Neural cell (in vitro differentiated cells): ENCODE data around the gene DDX51. TPM values are rescaled to one million over a fixed set of nuclear protein-coding genes. Genes with fewer than 3 reads are reported as not detected.

Experiments used
- H2AFZ ChIP-seq: fragments of 200-600, 300-800 bp; sonication (generic), shearing (Covaris generic); 2 replicates; pipeline ENCODE4 v1.6.0; 2014; ENCODE audit warnings: low read depth, mild to moderate bottlenecking, antibody characterized with exemption, low read length, moderate library complexity
- H3F3A ChIP-seq: fragments of 200-600 bp; shearing (Covaris generic); 2 replicates; pipeline ENCODE4 v1.6.1; 2016; ENCODE audit warnings: mild to moderate bottlenecking, moderate library complexity, mixed read lengths, antibody characterized with exemption, low read length; ENCODE audit not compliant: insufficient read depth, poor library complexity, severe bottlenecking
- H3K27ac ChIP-seq: fragments of 200-600, 300-800 bp; sonication (generic), shearing (Covaris generic); 2 replicates; pipeline ENCODE4 v1.5.1; 2014; ENCODE audit warnings: mild to moderate bottlenecking, low read length, moderate library complexity
- H3K27me3 ChIP-seq: fragments of 300-800, 200-600 bp; sonication (generic), shearing (Covaris generic); 2 replicates; pipeline ENCODE4 v1.6.0; 2014; ENCODE audit warnings: mild to moderate bottlenecking, low read depth, low read length, moderate library complexity; ENCODE audit not compliant: insufficient read depth
- H3K36me3 ChIP-seq: fragments of 300-800, 200-600 bp; sonication (generic), shearing (Covaris generic); 2 replicates; pipeline ENCODE4 v1.5.1; 2014; ENCODE audit warnings: mild to moderate bottlenecking, antibody characterized with exemption, low read length, moderate library complexity; ENCODE audit not compliant: insufficient read depth
- H3K4me2 ChIP-seq: fragments of 300-800, 200-600 bp; sonication (generic), shearing (Covaris generic); 2 replicates; pipeline ENCODE4 v1.6.0; 2014; ENCODE audit warnings: mild to moderate bottlenecking, low read length
- H3K4me3 ChIP-seq: fragments of 300-800, 200-600 bp; sonication (generic), shearing (Covaris generic); 2 replicates; pipeline ENCODE4 v1.5.1; 2014; ENCODE audit warnings: mild to moderate bottlenecking, low read length, moderate library complexity
- H3K79me2 ChIP-seq: fragments of 200-600 bp; shearing (Covaris generic); replicated peaks from 2 replicates; pipeline ENCODE4 v1.6.0; 2014; ENCODE audit warnings: mild to moderate bottlenecking, low read length, moderate library complexity; ENCODE audit not compliant: insufficient read depth
- H3K9ac ChIP-seq: fragments of 300-800, 200-600 bp; sonication (generic), shearing (Covaris generic); 2 replicates; pipeline ENCODE4 v1.6.1; 2016; ENCODE audit warnings: mild to moderate bottlenecking, low read length, mixed read lengths
- H3K9me2 ChIP-seq: fragments of 200-600 bp; shearing (Covaris generic); 2 replicates; pipeline ENCODE4 v1.6.1; 2016; ENCODE audit warnings: mild to moderate bottlenecking, low read length, mixed read lengths; ENCODE audit not compliant: insufficient read depth
- H3K9me3 ChIP-seq: fragments of 200-600, 300-800 bp; sonication (generic), shearing (Covaris generic); 2 replicates; pipeline ENCODE4 v1.6.1; 2016; ENCODE audit warnings: mild to moderate bottlenecking, mixed run types, low read length, moderate library complexity, mixed read lengths
- H4K20me1 ChIP-seq: fragments of 200-600 bp; shearing (Covaris generic); 2 replicates; pipeline ENCODE4 v1.6.1; 2016; ENCODE audit warnings: mild to moderate bottlenecking, mixed run types; ENCODE audit not compliant: insufficient read depth
- EP300 ChIP-seq: fragments of 450-650 bp; conservative IDR thresholded peaks from 2 replicates; pipeline ENCODE4 v1.6.1; 2014; ENCODE audit warnings: antibody characterized with exemption, mild to moderate bottlenecking, moderate library complexity; ENCODE audit not compliant: poor library complexity, severe bottlenecking
- EZH2 ChIP-seq: fragments of 200-600, 300-800 bp; shearing (Covaris generic), sonication (generic); IDR thresholded peaks from 2 replicates; pipeline ENCODE4 v1.6.1; 2014; ENCODE audit warnings: antibody characterized with exemption, low read length, borderline replicate concordance, mild to moderate bottlenecking; ENCODE audit not compliant: insufficient read depth, poor library complexity, severe bottlenecking
- MXI1 ChIP-seq: fragments of 450-650 bp; conservative IDR thresholded peaks from 2 replicates; pipeline ENCODE4 v1.6.1; 2014; ENCODE audit warnings: antibody characterized with exemption, mild to moderate bottlenecking; ENCODE audit not compliant: poor library complexity, severe bottlenecking
- POLR2AphosphoS5 ChIP-seq: IDR thresholded peaks from 2 replicates; pipeline ENCODE4 v1.6.1; 2012
- RAD21 ChIP-seq: fragments of 450-650 bp; conservative IDR thresholded peaks from 2 replicates; pipeline ENCODE4 v1.6.1; 2014; ENCODE audit warnings: antibody characterized with exemption, mild to moderate bottlenecking, moderate library complexity
- SMC3 ChIP-seq: fragments of 450-650 bp; conservative IDR thresholded peaks from 2 replicates; pipeline ENCODE4 v1.6.1; 2014; ENCODE audit warnings: antibody characterized with exemption, mild to moderate bottlenecking, moderate library complexity; ENCODE audit not compliant: poor library complexity
- TAF1 ChIP-seq: IDR thresholded peaks from 2 replicates; pipeline ENCODE4 v1.6.1; 2012; ENCODE audit warnings: low read depth
- polyA plus RNA-seq: library from polyadenylated mRNA; depleted of rRNA; stranded (reverse); fragments of >200 nt; gene quantifications from 2 replicates; pipeline ENCODE4 v1.2.3, GENCODE V29; 2014
- TF ChIP-seq, protein P1 (sequence below): fragments of 450-650 bp; IDR thresholded peaks from 2 replicates; pipeline ENCODE4 v1.5.1; 2014; ENCODE audit warnings: antibody characterized with exemption, mild to moderate bottlenecking, moderate library complexity; ENCODE audit not compliant: poor library complexity, severe bottlenecking
- TF ChIP-seq, protein P2 (sequence below): IDR thresholded peaks from 2 replicates; pipeline ENCODE4 v1.6.1; 2012; ENCODE audit warnings: borderline replicate concordance

The DDX51 gene
- polyA plus RNA-seq, 1 donor from 2014 or later: 17.6 TPM

DNA sequence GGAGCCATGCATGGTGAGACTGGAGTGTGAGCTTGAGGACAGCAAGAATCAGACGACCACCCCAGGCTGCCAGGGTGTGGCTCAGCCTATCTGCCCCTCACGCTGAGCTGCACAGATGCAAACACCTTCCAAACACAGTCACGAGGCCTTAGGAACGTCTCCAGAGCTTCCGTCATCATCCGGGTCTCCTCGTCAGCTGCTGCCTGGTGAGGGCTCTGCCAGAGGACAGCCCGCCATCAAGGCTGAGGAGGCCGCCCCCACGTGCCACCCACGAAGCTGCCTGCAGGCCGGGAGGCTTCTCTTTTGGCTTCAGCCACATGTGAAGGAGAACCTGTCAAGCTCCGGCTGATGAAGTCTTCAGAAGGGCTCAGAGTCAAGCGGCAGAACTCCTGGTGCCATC is 13.4 kb downstream of the DDX51 start:
- Histone ChIP-seq H3K9ac (no peak overlapping the region), H2AFZ (no peak overlapping the region), H3K36me3 (peaks cover 14% of the 10 kb centered on the region), H3K9me2 (no peaks in the 10 kb centered on the region), H3K4me2 (no peak overlapping the region), H3K27me3 (no peaks in the 10 kb centered on the region), H3K9me3 (peaks cover 6% of the 10 kb centered on the region), H3K4me3 (no peak overlapping the region), H3K27ac (no peak overlapping the region), H3F3A (no peaks in the 10 kb centered on the region), H3K79me2 (no peaks in the 10 kb centered on the region), H4K20me1 (no peaks in the 10 kb centered on the region)
- TF ChIP-seq POLR2AphosphoS5 (no peak), RAD21 (no peak), EP300 (no peak), TAF1 (no peak), MXI1 (no peak), EZH2 (no peak), SMC3 (no peak)
- TF ChIP-seq, protein P1, sequence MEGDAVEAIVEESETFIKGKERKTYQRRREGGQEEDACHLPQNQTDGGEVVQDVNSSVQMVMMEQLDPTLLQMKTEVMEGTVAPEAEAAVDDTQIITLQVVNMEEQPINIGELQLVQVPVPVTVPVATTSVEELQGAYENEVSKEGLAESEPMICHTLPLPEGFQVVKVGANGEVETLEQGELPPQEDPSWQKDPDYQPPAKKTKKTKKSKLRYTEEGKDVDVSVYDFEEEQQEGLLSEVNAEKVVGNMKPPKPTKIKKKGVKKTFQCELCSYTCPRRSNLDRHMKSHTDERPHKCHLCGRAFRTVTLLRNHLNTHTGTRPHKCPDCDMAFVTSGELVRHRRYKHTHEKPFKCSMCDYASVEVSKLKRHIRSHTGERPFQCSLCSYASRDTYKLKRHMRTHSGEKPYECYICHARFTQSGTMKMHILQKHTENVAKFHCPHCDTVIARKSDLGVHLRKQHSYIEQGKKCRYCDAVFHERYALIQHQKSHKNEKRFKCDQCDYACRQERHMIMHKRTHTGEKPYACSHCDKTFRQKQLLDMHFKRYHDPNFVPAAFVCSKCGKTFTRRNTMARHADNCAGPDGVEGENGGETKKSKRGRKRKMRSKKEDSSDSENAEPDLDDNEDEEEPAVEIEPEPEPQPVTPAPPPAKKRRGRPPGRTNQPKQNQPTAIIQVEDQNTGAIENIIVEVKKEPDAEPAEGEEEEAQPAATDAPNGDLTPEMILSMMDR: no peak
- TF ChIP-seq, protein P2, sequence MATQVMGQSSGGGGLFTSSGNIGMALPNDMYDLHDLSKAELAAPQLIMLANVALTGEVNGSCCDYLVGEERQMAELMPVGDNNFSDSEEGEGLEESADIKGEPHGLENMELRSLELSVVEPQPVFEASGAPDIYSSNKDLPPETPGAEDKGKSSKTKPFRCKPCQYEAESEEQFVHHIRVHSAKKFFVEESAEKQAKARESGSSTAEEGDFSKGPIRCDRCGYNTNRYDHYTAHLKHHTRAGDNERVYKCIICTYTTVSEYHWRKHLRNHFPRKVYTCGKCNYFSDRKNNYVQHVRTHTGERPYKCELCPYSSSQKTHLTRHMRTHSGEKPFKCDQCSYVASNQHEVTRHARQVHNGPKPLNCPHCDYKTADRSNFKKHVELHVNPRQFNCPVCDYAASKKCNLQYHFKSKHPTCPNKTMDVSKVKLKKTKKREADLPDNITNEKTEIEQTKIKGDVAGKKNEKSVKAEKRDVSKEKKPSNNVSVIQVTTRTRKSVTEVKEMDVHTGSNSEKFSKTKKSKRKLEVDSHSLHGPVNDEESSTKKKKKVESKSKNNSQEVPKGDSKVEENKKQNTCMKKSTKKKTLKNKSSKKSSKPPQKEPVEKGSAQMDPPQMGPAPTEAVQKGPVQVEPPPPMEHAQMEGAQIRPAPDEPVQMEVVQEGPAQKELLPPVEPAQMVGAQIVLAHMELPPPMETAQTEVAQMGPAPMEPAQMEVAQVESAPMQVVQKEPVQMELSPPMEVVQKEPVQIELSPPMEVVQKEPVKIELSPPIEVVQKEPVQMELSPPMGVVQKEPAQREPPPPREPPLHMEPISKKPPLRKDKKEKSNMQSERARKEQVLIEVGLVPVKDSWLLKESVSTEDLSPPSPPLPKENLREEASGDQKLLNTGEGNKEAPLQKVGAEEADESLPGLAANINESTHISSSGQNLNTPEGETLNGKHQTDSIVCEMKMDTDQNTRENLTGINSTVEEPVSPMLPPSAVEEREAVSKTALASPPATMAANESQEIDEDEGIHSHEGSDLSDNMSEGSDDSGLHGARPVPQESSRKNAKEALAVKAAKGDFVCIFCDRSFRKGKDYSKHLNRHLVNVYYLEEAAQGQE: no peak

DNA sequence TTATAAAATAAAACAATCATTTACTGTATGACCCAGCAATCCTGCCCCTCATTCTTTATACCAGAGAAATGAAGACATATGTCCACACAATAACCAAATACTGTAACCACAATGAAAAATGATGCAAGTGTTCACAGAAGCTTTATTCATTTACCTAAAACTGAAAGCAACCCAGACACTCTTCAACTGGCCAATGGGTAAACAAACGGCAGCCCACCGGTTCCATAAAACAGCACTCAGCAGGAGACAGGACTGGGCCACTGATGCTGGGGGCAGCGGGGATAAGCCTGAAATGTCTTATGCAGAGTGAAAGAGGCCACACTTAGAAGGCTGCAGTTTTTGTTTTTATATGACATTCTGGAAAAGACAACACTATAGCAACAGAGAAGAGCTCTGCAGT is 15.1 kb downstream of the DDX51 start:
- Histone ChIP-seq H3K4me3 (no peak overlapping the region), H3K27me3 (no peaks in the 10 kb centered on the region), H3K9me2 (no peaks in the 10 kb centered on the region), H2AFZ (no peak overlapping the region), H3F3A (no peaks in the 10 kb centered on the region), H3K9me3 (peaks cover 6% of the 10 kb centered on the region), H4K20me1 (no peaks in the 10 kb centered on the region), H3K4me2 (no peak overlapping the region), H3K27ac (no peak overlapping the region), H3K36me3 (peaks cover 14% of the 10 kb centered on the region), H3K79me2 (no peaks in the 10 kb centered on the region), H3K9ac (no peak overlapping the region)
- no peak for TF ChIP-seq POLR2AphosphoS5
- TF ChIP-seq EZH2: no peak
- TF ChIP-seq, protein P1: no peak
- no peak for TF ChIP-seq TAF1
- TF ChIP-seq MXI1: no peak
- TF ChIP-seq, protein P2: no peak
- no peak for TF ChIP-seq SMC3
- TF ChIP-seq RAD21: no peak
- no peak for TF ChIP-seq EP300
